IMR-90 (cell line): Measurements from ENCODE around the gene TIMM50. TPM values are rescaled to one million over a fixed set of nuclear protein-coding genes. Genes with fewer than 3 reads are reported as not detected.

Source experiments
- ATAC-seq: fragments of 200-7000 bp; cut with Tn5 transposase; 2 replicates; pipeline ENCODE4 v1.9.1; 2020; ENCODE audit warnings: low read depth, mild to moderate bottlenecking, moderate library complexity
- BruUV-seq: library from RNA; stranded (reverse); fragments of 400-500 nt; replicated peaks from 2 replicates; lab custom pipeline; 2021; lab: Mats Ljungman, UMichigan
- CTCF ChIA-PET: fragments of 300-600 bp; formaldehyde crosslinking; extraction: SDS; loops from one replicate; lab custom pipeline; 2021; ENCODE audit warnings: antibody characterized with exemption; lab: Yijun Ruan, JAX
- POLR2A ChIA-PET: fragments of 300-600 bp; sonication (Branson Sonifier 250); formaldehyde crosslinking; loops from one replicate; lab custom pipeline; 2022; ENCODE audit warnings: antibody characterized with exemption; ENCODE audit not compliant: unreplicated experiment; lab: Charles Lee
- DNase-seq: peaks from one replicate; pipeline ENCODE4 v3.0.0; 2013
- H2AFZ ChIP-seq: replicated peaks from 2 replicates; pipeline ENCODE3; 2013; ENCODE audit warnings: low read length, mild to moderate bottlenecking; ENCODE audit not compliant: poor library complexity
- H2AK5ac ChIP-seq: 2 replicates; pipeline ENCODE4 v1.6.1; 2013; ENCODE audit warnings: low read depth, low read length, inconsistent platforms
- H2AK9ac ChIP-seq: replicated peaks from 2 replicates; pipeline ENCODE3; 2013; ENCODE audit warnings: mild to moderate bottlenecking, low read depth, low read length, moderate library complexity; ENCODE audit not compliant: poor library complexity
- H2BK120ac ChIP-seq: 2 replicates; pipeline ENCODE4 v1.6.1; 2013; ENCODE audit warnings: low read depth, low read length, inconsistent platforms
- H2BK15ac ChIP-seq: 3 replicates; pipeline ENCODE4 v1.6.1; 2013; ENCODE audit warnings: low read depth, low read length, inconsistent platforms
- H2BK20ac ChIP-seq: 2 replicates; pipeline ENCODE4 v1.6.1; 2013; ENCODE audit warnings: low read depth, mild to moderate bottlenecking, inconsistent platforms, low read length, moderate library complexity
- H2BK5ac ChIP-seq: 2 replicates; pipeline ENCODE4 v1.6.1; 2013; ENCODE audit warnings: mild to moderate bottlenecking, low read depth, low read length, inconsistent platforms; ENCODE audit not compliant: poor library complexity, severe bottlenecking
- H3K14ac ChIP-seq: replicated peaks from 2 replicates; pipeline ENCODE4 v1.6.1; 2013; ENCODE audit warnings: low read depth, low read length, inconsistent platforms
- H3K18ac ChIP-seq: 2 replicates; pipeline ENCODE4 v1.6.1; 2013; ENCODE audit warnings: low read depth, low read length, control low read depth
- H3K23ac ChIP-seq: 2 replicates; pipeline ENCODE4 v1.6.1; 2013; ENCODE audit warnings: low read depth, low read length, inconsistent platforms
- H3K27ac ChIP-seq: 2 replicates; pipeline ENCODE4 v1.5.1; 2013; ENCODE audit warnings: mild to moderate bottlenecking, control low read depth, low read length; ENCODE audit not compliant: insufficient read depth
- H3K27me3 ChIP-seq: 2 replicates; pipeline ENCODE4 v1.6.1; 2013; ENCODE audit warnings: low read length; ENCODE audit not compliant: control insufficient read depth, insufficient read depth
- H3K36me3 ChIP-seq: 2 replicates; pipeline ENCODE4 v1.6.1; 2013; ENCODE audit warnings: low read length, mixed read lengths; ENCODE audit not compliant: control insufficient read depth, insufficient read depth
- H3K4ac ChIP-seq: 2 replicates; pipeline ENCODE4 v1.6.1; 2013; ENCODE audit warnings: low read depth, low read length, inconsistent platforms
- H3K4me1 ChIP-seq: 2 replicates; pipeline ENCODE4 v1.6.1; 2013; ENCODE audit warnings: low read length, mixed read lengths; ENCODE audit not compliant: control insufficient read depth, insufficient read depth
- H3K4me2 ChIP-seq: 2 replicates; pipeline ENCODE4 v1.6.1; 2013; ENCODE audit warnings: low read depth, mild to moderate bottlenecking, control low read depth, low read length, moderate library complexity
- H3K4me3 ChIP-seq: 2 replicates; pipeline ENCODE4 v1.5.1; 2013; ENCODE audit warnings: low read depth, mild to moderate bottlenecking, control low read depth, low read length, moderate library complexity; ENCODE audit not compliant: insufficient read depth
- H3K56ac ChIP-seq: 2 replicates; pipeline ENCODE4 v1.6.1; 2013; ENCODE audit warnings: low read length, inconsistent platforms; ENCODE audit not compliant: insufficient read depth; ENCODE audit errors: extremely low read depth
- H3K79me1 ChIP-seq, 2 experiments: 2 replicates each; pipeline ENCODE4 v1.6.1; 2013; ENCODE audit warnings: low read length in 2 of 2, inconsistent platforms in 1 of 2, low read depth in 1 of 2
- H3K9ac ChIP-seq: 2 replicates; pipeline ENCODE4 v1.6.1; 2013; ENCODE audit warnings: low read depth, low read length, control low read depth
- H3K9me1 ChIP-seq: 2 replicates; pipeline ENCODE4 v1.6.1; 2013; ENCODE audit warnings: low read length, inconsistent platforms; ENCODE audit not compliant: insufficient read depth
- H3K9me3 ChIP-seq: 2 replicates; pipeline ENCODE4 v1.6.1; 2013; ENCODE audit warnings: low read length; ENCODE audit not compliant: control insufficient read depth, insufficient read depth
- H4K20me1 ChIP-seq: 2 replicates; pipeline ENCODE4 v1.6.1; 2013; ENCODE audit warnings: low read length, inconsistent platforms; ENCODE audit not compliant: insufficient read depth
- H4K5ac ChIP-seq: 2 replicates; pipeline ENCODE4 v1.6.1; 2013; ENCODE audit warnings: mild to moderate bottlenecking, low read depth, low read length, control low read depth
- H4K8ac ChIP-seq, 2 experiments: 2 replicates each; pipeline ENCODE4 v1.6.1; 2013; ENCODE audit warnings: low read depth in 2 of 2, low read length in 2 of 2, control low read depth in 1 of 2, inconsistent platforms in 1 of 2
- H4K91ac ChIP-seq: 2 replicates; pipeline ENCODE4 v1.6.1; 2013; ENCODE audit warnings: low read depth, low read length, inconsistent platforms; ENCODE audit not compliant: insufficient read depth
- BHLHE40 ChIP-seq: fragments of 150-350 bp; IDR thresholded peaks from 2 replicates; pipeline ENCODE4 v1.6.1; 2016; ENCODE audit warnings: mild to moderate bottlenecking, low read depth, low read length
- CEBPB ChIP-seq: IDR thresholded peaks from 2 replicates; pipeline ENCODE4 v1.6.1; 2012; ENCODE audit warnings: low read depth, low read length, improper control_type of control experiment
- FOS ChIP-seq: fragments of 150-350 bp; IDR thresholded peaks from 2 replicates; pipeline ENCODE4 v1.6.1; 2016; ENCODE audit warnings: low read depth, low read length
- WGBS, 2 experiments: methylation state at CpG; one replicate each; pipeline versions ENCODE4 v1.1.5 to v1.1.7; 2013; ENCODE audit warnings: missing lambda C conversion rate in 2 of 2; ENCODE audit not compliant: insufficient read length in 1 of 2; ENCODE audit errors: extremely low coverage in 2 of 2; 5-methylcytosine and 5-hydroxymethylcytosine counted together
- dilution Hi-C: fragments of 300-500 bp; cut with HindIII; formaldehyde crosslinking; loops from one replicate; pipeline ENCODE4 v1.14.3; 2018; ENCODE audit warnings: low sequenced_read_pairs; ENCODE audit not compliant: unreplicated experiment
- in situ Hi-C: fragments of 300-500 bp; cut with MboI; formaldehyde crosslinking; loops from 3 replicates; pipeline ENCODE4 v1.14.3; 2019; ENCODE audit warnings: low sequenced_read_pairs, inconsistent platforms, mixed read lengths
- intact Hi-C: fragments of 100-400 bp; cut with micrococcal nuclease; formaldehyde crosslinking; loops from 2 replicates; pipeline ENCODE4 v1.10.0; 2022
- polyA plus RNA-seq, 3 experiments: library from polyadenylated mRNA; depleted of rRNA; stranded (reverse); fragments of >200 nt; gene quantifications; 2 replicates each; pipeline ENCODE4 v1.2.3, GENCODE V29; 2012; ENCODE audit warnings: low replicate concordance in 1 of 3
- total RNA-seq: library from RNA; depleted of rRNA; stranded (reverse); fragments of >200 nt; gene quantifications from 2 replicates; pipeline ENCODE4 v1.2.3, GENCODE V29; 2012

Gene TIMM50
- total and polyA plus RNA-seq, 2 of the 4 experiments (the other 2 are of a cell fraction) = 52.0 to 76.8 TPM

DNA sequence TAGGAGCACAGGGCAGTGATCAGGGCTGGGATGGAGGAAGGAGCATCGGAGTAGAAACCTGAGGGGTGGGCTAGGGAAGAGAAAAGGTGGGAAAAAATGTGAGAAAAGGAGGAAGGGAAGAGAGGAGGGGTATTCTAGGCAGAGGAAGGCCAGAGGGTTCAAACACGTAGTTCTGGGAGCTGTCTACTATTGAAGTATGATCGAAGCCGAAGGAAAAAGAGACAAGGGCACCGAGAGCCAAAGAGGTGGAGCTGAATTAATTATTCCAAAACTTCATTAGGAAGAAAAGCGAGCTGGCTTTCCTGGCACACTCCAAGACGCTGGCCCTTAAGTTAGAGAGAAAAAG is 25.9 kb downstream of the TIMM50 start:
- 67% methylated on average over 1 of the region's 7 CpGs; no CpG with 5 or more reads in 1 of the 2 experiments for WGBS, 2 experiments
- Histone ChIP-seq H3K4me1 (no peaks in the 10 kb centered on the region), H4K8ac (peak overlapping the region in 1 of 2 experiments; percentile 53; a peak in 2 of 4 replicates), H3K4ac (no peak overlapping the region), H4K5ac (no peak overlapping the region), H3K79me1 (no peaks in the 10 kb centered on the region), H3K4me2 (peak overlapping the region; percentile 75; the same call in 1 of the 2 replicates), H3K18ac (no peak overlapping the region), H2BK20ac (no peak overlapping the region), H2BK5ac (no peak overlapping the region), H2BK120ac (no peak overlapping the region), H3K36me3 (no peaks in the 10 kb centered on the region), H3K56ac (no peak overlapping the region), H4K91ac (no peak overlapping the region), H2AFZ (peak overlapping the region; percentile 97), H3K14ac (no peak overlapping the region), H3K27ac (no peak overlapping the region), H2AK5ac (no peak overlapping the region), H3K9me3 (no peaks in the 10 kb centered on the region), H3K27me3 (peaks cover 22% of the 10 kb centered on the region; the same call in 1 of the 2 replicates), H3K9ac (no peak overlapping the region), H3K9me1 (peaks cover 3% of the 10 kb centered on the region; the same call in 1 of the 2 replicates), H2AK9ac (peak overlapping the region; percentile 42), H2BK15ac (no peak overlapping the region), H3K23ac (no peak overlapping the region), H4K20me1 (no peaks in the 10 kb centered on the region), H3K4me3 (peak overlapping the region; percentile 65; the same call in 1 of the 2 replicates)
- dilution Hi-C loops = no loop called here
- DNase-seq (no peak), ATAC-seq (no peak)
- in situ Hi-C loops = no loop called here
- no TSS peak for BruUV-seq
- intact Hi-C loops = no loop called here
- TF ChIP-seq FOS (no peak), BHLHE40 (no peak), CEBPB (no peak)
- ChIA-PET POLR2A (no interaction called here), CTCF (interaction anchor here (0.6 kb wide), 1 partner anchor 24 kb away, joined by 3 read pairs; no protein-coding TSS in a partner anchor)
